ENCODE results near the gene GAD1.

The GAD1 gene

GRCh38 chr2:170892391-170892951 lies 75.8 kb downstream of the GAD1 start:
- TF ChIP-seq CTCF (IDR thresholded peaks at IDR 0.05; ENCODE audit: borderline replicate concordance, control extremely low read depth, extremely low read depth, insufficient read depth, missing control alignments) = no peak
- DNase-seq (ENCODE audit: low spot score) = no peak
- in situ Hi-C loops (cut with MboI; ENCODE audit: low sequenced_read_pairs, unreplicated experiment) = no loop called here

GRCh38 chr2:170895023-170895757 lies 78.5 kb downstream of the GAD1 start:
- no peak for DNase-seq (ENCODE audit: low spot score)
- in situ Hi-C loops (cut with MboI; ENCODE audit: low sequenced_read_pairs, unreplicated experiment) = no loop called here
- no peak for TF ChIP-seq CTCF (IDR thresholded peaks at IDR 0.05; ENCODE audit: borderline replicate concordance, control extremely low read depth, extremely low read depth, insufficient read depth, missing control alignments)

GRCh38 chr2:170896622-170897021 lies 79.9 kb downstream of the GAD1 start:
- TF ChIP-seq CTCF (IDR thresholded peaks at IDR 0.05; ENCODE audit: borderline replicate concordance, control extremely low read depth, extremely low read depth, insufficient read depth, missing control alignments) = no peak
- no peak for DNase-seq (ENCODE audit: low spot score)
- in situ Hi-C loops (cut with MboI; ENCODE audit: low sequenced_read_pairs, unreplicated experiment) = no loop called here

GRCh38 chr2:170897108-170897507 lies 80.4 kb downstream of the GAD1 start:
- in situ Hi-C loops (cut with MboI; ENCODE audit: low sequenced_read_pairs, unreplicated experiment) = no loop called here
- no peak for TF ChIP-seq CTCF (IDR thresholded peaks at IDR 0.05; ENCODE audit: borderline replicate concordance, control extremely low read depth, extremely low read depth, insufficient read depth, missing control alignments)
- DNase-seq (ENCODE audit: low spot score) = no peak

- no peak for DNase-seq (ENCODE audit: low spot score)
- in situ Hi-C loops (cut with MboI; ENCODE audit: low sequenced_read_pairs, unreplicated experiment) = no loop called here
- no peak for TF ChIP-seq CTCF (IDR thresholded peaks at IDR 0.05; ENCODE audit: borderline replicate concordance, control extremely low read depth, extremely low read depth, insufficient read depth, missing control alignments)
These were observed 89.2 kb downstream of the GAD1 start for GRCh38 chr2:170905864-170906263.
